HG02623 (cell line): ENCODE results near the gene PRCD.

Experiments
- ATAC-seq: cut with Tn5 transposase; IDR thresholded peaks from one replicate; pipeline ENCODE4 v1.9.1; 2021; ENCODE audit warnings: moderate library complexity; ENCODE audit not compliant: unreplicated experiment

The PRCD gene, protein sequence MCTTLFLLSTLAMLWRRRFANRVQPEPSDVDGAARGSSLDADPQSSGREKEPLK

DNA sequence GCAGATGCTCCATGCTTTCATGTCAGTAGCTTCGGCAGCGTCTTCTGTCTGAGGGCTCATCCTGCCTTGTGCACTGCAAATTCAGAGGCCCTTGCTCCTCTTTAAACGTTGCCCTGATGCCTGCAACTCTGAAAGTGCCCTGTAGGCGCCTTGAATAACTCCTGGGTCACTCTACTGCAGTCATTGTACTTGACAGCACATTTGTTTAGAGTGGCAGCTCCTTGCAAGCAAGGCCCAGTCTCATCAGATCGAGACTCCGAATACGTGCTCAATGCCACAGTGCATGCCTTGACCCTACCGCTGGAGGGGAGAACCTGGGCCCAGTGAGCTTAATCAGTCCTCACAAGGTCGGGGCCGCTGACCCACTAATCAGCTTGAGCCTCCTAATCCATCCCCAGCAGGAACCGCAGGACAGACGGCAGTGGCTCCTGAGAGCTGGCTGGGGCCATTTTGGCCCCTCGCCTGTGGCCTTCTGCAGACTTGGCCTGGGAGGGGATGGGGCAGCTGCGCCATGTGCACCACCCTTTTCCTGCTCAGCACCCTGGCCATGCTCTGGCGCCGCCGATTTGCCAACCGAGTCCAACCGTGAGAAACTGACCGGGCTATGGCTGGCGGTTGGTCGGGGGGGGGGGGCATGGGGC, at the start of gene PRCD:
Gene PRCD (plus strand): TSS at position 414 of the 641 bp plus-strand sequence. CDS start 98 bp downstream, at position 512.
- no peak for ATAC-seq

DNA sequence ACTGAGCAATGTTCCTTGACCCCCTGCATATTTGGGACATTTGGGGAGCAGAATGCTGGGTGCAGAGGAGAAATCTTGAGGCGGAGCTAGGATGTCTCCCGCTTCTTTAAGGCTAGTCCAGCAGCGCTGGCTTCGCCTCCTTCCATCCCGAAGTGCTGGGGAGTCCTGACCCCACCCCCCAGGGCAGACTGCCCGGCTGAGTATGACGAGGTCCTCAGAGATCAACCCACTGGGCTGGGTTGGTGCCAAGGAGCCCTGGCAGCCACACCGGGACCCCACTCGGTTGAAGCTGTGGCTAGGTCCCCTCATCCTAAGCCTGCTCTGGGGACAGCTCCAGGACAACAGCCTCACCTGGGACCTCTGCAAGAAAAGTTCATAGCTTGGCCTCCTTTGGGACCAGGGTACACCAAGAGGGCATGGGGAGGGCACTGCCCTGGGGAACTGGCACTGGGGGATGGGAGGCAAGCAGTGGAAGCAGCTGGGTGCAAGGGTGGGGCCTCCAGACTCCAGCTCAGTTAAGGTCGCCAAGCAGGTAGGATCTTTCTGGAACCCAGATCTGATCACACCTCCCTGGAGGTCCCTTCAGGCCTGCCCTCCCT, 49.6 kb upstream of the PRCD start:
- ATAC-seq: no peak

DNA sequence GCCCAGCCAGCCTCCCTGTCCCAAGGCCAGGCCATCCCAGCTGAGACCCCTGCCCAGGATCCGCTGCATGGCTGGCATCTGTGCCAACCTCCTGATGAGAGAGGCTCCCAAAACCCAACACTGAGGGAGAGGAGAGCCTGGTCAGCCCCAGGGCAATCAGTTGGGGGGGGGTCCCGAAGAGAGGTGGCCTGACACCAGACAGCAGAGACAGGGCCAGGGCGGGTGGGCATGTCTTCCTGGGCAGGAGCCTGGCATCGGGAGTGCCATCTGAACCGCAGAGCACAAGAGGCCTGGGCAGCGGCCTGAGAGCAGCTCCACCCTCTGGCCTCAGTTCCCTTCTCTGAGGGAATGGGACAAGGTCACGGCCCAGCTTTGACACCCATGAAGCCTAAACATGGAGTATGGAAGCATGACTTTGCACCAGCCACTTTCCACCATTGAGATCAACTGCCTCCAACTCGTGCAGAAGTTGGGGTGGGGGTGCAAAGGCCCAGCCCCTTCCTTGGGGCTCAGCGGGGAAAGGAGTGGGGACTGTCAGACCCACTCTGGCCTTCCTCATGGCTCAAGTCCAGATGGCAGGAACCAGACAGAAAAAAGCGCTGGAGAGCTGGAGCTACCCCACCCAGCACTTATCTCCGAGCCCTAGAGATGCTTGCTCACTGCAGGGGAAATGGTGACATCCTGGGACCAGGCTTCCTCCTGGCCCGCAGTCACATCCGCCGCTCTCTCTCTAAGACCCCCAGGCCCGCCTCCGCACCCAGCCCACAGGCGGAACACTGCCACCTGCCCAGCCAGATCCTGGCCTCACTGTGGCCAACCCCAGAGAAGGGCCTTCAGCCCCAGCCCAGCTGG, 48.3 kb upstream of the PRCD start:
- ATAC-seq: peak; percentile 3

DNA sequence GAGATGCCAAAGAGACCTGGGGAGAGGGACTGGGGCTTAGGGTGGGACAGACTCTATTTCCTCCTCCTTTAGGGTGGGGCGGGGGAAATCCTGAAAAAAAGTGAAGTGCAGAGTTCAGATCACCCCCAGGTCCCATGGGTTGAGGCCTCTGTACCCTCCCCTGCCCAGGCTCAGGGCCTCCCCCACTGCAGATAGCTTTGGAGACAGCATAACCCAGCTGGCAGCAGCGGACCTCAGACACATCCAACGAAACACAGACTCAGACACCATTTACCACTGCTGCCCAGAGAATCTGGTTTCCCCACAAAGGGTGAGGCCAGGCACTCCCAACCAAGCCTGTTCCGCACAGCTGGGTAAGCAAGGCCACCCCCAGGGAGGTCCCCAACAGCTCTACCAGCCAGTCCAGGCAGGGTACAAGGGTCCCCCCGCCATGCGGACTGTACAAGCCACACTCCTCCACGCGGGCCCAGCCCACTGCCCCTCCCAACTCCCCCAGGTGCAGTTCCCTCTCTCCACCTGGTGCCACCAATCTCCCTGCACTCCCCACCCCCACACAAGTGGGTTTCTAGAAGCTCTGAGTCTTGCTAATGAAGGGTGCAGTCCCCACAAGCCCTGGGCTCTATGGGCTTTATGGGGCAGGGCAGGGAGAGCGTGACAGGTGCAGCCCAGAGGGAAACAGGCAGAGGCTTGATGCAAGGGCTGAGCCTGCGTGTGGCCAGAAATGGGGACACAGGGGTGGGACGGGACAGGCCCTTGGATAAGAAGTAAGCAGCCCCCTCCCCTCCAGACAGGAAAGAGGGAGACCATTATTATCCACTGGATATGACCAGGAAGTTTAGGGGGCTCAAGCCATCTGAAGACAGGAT, 47.5 kb upstream of the PRCD start:
- peak; percentile 33 for ATAC-seq

DNA sequence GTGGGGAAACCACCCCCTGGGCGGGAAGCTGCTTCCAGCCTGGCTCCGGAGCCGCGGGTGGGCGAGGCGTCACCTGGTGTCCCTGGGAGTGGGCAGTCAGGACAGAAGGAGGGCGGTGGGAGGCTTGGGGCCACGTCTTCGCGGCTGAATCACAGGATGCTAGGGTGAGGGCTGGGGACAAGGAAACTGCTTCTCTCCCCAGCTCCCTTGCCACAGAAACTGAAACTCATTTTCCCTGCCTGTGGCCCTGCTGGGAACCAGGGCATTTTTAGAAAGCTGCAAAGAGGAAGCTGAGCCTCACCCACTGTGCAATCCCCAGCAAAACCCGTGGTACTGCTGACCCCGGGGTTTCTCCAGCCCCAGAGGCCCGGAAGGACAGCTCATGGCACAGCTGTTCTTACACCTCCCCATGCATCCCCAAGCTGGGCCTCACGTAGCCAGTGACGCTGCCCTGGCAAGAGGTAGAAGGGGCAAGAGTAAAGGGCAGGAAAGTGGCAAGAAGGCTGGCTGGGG, 46.8 kb upstream of the PRCD start:
- peak; percentile 35 for ATAC-seq

DNA sequence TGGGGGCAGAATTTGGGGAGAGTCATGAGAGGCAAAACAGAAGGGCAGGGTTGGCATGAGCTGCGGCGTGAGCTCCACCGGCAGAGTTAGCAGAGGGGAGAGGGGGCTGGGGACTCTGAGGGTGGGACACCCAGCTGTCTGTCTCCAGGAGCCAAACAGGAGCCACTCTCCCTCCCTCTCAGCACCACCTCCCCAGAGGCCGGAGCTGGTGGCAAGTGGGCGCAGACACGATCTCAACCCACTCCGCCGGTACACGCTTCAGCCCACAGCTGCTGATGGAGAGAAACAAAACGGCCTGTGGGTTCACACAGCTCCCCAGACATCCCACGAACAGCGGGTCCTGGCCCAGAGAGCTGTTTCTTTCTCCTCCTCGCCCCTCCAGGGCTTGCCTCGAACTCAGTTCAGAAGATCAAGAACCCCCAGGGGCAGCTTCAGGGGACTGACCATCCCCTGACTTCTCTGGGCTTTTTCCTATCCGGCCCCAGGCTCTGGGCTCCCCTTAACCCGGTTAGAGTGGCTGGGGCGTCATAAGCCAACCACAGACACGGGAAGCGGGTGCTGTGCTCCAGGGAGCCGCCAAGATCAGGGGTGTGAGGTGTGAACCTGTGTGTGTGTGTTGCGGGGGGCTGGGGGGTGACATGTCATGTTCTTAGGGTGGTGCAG, 46.2 kb upstream of the PRCD start:
- ATAC-seq: no peak

DNA sequence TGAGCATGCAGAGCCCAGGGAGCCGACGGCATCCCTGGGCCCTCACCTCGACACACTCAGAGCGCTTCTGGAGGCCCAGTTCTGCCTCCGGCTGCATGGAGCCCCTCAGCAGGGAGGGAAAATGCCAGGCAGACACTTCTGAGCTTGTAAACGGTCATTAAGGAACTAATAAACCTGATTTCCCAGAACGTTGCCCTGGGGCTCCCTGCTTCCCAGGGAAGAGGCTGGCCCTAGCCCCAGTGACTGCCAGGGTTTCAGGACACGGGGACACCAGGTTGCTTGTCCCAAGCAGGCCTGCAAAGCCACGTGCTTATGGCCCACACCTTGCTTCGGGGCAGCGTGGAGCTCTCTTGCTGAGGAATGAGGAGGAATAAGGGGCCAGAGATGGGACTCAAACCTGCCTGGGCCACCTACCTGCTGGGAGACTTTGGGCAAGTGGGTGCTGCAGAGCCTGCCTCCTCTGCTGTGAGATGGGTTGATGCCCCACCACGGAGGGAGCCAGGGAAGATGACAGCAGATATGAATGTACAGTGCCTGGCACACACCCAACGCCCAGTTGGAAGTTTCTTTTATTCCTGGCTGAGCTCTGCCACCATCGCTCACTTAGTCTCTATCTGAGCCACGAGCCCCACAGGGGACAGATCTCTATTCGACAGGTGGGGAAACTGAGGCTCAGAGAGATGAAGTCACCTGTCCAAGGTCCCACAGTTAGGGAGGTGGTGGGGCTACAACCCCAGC, 44.0 kb upstream of the PRCD start:
- ATAC-seq: no peak

DNA sequence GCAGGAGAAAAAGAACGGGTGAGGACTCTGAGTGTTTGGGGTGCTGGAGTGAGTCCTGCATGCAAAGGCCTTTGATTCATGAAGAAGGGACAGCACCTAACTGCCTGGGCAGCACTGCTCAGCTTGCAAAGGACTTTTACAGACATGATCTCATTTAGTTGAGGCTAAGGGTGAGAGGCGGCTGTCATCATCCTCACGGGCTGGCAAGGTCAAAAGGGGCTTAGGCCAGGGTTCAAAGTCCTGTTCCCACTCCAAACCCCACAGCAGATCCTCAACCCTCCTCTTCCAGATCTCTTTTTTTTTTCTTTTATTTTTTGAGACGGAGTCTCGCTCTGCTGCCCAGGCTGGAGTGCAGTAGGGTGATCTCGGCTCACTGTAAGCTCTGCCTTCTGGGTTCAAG, 43.4 kb upstream of the PRCD start:
- ATAC-seq: no peak

DNA sequence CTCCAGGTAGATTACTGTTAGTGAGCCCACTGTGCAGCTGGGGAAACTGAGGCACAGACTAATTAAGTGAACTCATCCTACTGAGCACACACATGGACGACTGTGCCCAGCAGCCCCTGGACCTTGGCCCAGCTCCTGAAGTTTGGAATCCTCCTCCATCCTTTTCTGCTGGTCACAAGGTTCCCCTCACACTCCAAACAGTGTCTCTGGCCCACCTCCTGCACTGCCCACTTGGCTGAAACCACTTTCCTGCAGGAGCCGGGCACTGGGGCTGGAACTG, 42.2 kb upstream of the PRCD start:
- no peak for ATAC-seq

DNA sequence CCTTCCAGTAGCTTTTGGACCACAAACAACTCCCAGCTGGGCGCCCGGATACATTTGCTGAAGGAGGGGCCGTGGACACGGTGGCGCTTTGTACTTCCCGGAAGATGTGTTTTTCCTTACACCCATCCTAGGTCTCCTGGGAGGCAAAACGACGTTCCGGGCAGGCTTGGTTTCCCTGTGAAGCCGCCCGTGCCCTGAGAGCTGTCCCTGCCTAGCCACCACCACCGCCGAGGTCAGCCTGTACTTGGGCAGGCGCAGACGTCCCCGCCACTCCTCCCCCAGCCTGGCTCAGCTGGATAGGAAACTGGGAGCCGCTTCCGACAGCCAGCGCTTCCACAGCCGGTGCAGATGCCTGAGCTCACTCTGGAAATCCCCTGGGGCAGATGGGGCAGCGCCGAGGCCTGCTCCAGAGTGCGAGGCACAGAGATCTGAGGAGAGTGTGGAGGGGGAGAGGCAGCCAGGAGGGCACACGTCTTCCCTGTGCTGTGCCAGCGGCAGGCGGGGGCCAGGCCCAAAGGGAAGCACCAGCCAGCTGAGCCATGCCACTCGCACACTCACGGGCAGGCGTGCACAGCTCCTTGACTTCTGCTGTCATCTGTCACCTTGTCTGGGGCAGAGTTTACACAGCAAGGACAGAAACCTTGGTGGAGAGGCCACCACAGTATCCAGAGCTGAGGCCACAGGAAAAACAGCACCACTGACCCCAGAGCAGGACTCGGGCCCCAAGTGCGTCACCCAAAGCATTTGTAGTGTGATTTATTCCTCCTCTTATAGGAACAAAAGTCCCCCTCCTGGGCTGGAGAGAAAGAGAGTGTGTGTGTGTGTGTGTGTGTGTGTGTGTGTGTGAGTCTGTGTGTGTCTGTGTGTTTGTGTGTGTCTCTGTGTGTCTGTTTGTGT, 41.6 kb upstream of the PRCD start:
- ATAC-seq: no peak

DNA sequence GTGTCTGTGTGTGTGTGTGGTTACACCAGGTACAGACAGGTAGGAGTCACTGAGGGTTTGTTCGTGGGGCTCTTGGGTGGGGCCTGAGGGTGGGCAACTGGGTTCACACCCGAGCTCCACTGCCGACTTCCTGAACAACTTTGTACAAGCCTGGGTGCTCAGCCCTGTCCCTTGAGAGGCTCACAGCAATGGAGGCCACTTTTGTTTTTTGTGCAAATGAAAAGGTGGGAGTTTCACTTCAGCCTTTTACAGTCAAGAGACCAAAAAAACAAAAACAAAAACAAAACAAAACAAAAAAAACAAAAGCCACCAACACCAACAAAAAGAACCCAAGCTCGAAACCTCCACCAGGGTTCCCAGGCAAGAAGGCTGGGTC, 41.0 kb upstream of the PRCD start:
- no peak for ATAC-seq

DNA sequence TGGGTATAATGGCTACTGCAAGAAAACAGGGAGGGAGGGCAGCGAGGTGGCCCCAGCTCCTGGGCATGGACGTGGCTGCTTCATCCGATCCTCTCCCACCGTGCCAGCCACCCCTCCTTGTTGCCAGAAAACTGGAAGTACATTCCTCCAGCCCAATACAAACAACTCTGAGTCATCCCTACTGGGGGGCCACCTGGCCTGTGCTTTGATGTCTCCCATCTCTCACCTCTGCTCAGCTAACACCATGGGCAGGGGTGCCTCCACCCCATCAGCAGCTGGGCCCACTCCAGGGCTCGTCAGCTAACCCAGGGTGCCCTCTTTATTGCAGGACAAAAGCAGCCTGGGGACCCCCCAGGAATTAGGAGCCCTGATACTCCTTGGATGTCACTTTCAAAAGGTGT, 40.6 kb upstream of the PRCD start:
- ATAC-seq: no peak

DNA sequence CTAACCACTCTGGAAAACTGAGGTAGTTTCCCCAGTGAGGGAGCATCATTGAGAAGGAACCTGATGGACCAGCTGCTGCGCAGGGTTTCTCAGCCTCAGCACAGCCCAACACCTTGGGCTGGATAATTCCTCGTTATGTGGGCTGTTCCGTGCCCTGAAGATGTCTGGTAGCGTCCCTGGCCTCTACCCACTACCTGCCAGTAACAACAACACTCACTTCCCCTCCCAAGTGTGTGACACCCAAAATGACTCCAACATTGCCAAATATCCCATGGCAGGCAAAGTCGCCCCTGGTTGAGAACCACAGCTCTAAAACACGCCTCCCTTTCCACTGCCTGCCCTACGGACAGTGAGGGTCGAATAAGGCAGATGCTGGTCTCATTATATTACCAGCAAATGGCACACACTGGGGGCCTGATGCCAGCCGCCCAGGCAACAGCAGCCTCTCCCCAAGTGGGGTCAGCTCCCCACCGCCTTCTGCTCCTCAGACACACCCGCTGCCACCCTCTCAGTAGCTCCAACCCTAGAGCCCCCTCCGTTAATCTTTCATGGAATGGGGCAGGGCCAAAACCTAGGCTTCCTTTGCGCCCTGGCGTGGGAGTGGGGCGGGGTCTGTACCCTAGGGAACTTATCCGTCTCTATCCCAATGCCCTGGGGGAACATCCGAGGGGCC, 39.6 kb upstream of the PRCD start:
- ATAC-seq: no peak

DNA sequence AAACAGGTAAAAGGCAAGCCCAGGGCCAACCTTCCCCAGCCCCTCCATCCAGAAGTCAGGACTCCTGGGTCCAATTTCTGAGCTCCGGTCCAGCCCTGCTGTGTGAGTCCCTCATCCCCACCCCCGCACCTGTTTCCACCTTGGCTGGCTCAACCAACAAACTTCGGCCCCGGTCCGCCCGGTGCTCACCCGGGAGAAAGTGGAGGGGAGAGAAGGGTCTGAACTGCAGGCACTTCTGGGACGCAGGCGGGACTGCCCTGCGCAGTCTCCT, 39.2 kb upstream of the PRCD start:
- peak; percentile 9 for ATAC-seq

DNA sequence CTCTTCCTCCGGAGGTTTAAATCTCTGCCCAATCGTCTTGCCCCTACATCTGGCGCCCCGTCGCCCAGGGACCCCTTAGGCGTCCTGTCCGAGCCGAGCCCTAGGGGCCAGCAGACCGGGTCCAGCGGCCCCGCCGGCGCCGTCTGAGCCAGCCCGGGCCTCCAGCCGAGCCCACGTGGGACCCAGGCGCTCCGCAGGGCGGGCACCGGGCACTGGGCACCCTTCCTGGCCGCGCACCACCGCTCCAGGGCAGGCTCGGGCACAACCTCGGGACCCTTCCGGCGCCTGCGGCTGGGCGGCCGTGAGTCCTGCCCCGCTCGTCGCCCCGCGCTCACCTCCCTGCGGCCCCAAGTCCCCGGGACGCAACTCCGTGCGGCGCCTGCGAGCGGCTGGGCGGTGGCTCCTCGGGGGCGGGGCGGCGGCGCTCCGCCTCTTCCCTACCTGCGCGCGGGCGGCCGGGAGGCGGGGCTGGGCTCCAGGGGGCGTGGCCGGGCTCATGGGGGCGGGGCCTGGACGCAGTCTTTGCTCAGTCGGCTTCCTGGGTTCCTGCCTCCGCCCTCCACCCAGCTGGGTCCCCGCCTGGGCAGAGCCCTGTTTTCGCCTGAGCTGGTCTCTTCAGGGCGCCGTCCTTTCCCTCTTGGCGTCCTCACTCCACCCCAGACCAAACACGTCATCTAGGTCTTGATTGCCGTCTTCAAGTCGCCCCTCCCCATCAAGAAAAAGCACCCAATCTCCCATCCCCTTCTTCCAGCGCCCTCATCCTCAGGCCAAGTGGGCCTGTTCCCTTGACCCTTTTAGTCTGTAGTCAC, 38.6 kb upstream of the PRCD start, which contains the start of gene RHBDF2:
Gene RHBDF2 (minus strand): TSS at position 406 of the 809 bp plus-strand sequence. CDS start 19,899 bp downstream, outside the sequence.
- ATAC-seq: peak; percentile 64

DNA sequence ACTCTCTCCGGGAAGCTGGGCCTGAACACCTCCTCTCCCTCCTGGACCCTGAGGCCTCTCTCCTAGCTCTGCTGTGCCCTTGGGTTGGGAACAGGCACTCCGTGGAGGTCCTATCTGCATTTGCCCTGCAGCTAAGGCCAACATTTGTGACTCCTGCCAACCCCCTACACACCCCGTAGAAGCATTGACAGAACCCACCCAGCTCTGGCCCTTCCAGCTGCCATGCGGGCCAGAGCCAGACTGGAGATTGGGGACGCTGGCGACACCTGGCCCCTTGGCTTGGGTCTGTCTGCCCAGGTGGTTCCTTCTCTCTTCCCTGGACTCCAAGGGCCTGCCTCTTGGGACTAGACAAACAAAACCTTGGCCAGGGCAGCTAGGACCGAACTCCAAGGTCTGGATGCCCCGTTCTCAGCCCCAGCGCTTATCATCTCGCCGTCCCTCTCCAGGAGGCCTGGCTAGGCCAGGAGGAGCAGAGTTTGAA, 38.0 kb upstream of the PRCD start:
- ATAC-seq: no peak
